T-helper 1 cell treated with Interleukin-12 subunit alpha and Interleukin-12 subunit beta and Interleukin-4 antibody, amounts not matched to agents 30 ng/mL and 1 ng/mL, for 36 hours (primary cell): Measurements from ENCODE around the gene PEX7. TPM values are rescaled to one million over a fixed set of nuclear protein-coding genes. Genes with fewer than 3 reads are reported as not detected.
"Not testable (repeated sequence)": the region's sequence is repeated elsewhere in the genome, so short reads cannot be mapped to it uniquely, and the experiment has no call there.

Source experiments
- intact Hi-C: fragments of 100-400 bp; cut with micrococcal nuclease; formaldehyde crosslinking; loops from one replicate; pipeline ENCODE4 v1.15.1; 2024
- total RNA-seq: library from RNA; stranded (reverse); gene quantifications from 2 replicates; pipeline ENCODE4 v1.2.3, GENCODE V29; 2022

The PEX7 gene
- total RNA-seq, 1 donor from 2014 or later = 3.4 TPM

- intact Hi-C loops = no loop called here
Observed at GRCh38 chr6:136890194-136890839, 67.9 kb downstream of the PEX7 start.

- intact Hi-C loops = no loop called here
Observed at GRCh38 chr6:136890986-136891385, 68.6 kb downstream of the PEX7 start.

- intact Hi-C loops = no loop called here
Observed at GRCh38 chr6:136893187-136893586, 70.8 kb downstream of the PEX7 start.

- intact Hi-C loops = no loop called here
Observed at GRCh38 chr6:136895901-136896300, 73.5 kb downstream of the PEX7 start.

- intact Hi-C loops = no loop called here
Observed at GRCh38 chr6:136897071-136897470, 74.7 kb downstream of the PEX7 start.

- intact Hi-C loops = no loop called here
Observed at GRCh38 chr6:136901212-136901784, 78.9 kb downstream of the PEX7 start.

GRCh38 chr6:136904477-136904876 is 82.1 kb downstream of the PEX7 start:
- intact Hi-C loops = not testable (repeated sequence)

- intact Hi-C loops = no loop called here
Observed at GRCh38 chr6:136914947-136915346, 92.6 kb downstream of the PEX7 start.

- intact Hi-C loops = no loop called here
Observed at GRCh38 chr6:136918706-136919105, 96.3 kb downstream of the PEX7 start.

GRCh38 chr6:136920216-136920615 is 97.8 kb downstream of the PEX7 start:
- intact Hi-C loops = loop anchor here (2.0 to 5.0 kb wide), 3 partner anchors 97 to 577 kb away; partner anchors contain the start of gene PEX7

GRCh38 chr6:136920671-136921380 is 98.4 kb downstream of the PEX7 start:
- intact Hi-C loops = loop anchor here (2.0 to 5.0 kb wide), 3 partner anchors 98 to 576 kb away; partner anchors contain the start of gene PEX7

- intact Hi-C loops = loop anchor here (2.0 to 5.0 kb wide), 3 partner anchors 99 to 576 kb away; partner anchors contain the start of gene PEX7
Observed at GRCh38 chr6:136921381-136921935, 99.1 kb downstream of the PEX7 start.

- intact Hi-C loops = loop anchor here (2.0 to 5.0 kb wide), 3 partner anchors 99 to 575 kb away; partner anchors contain the start of gene PEX7
Observed at GRCh38 chr6:136921936-136922684, 99.7 kb downstream of the PEX7 start, which contains the start of gene SLC35D3. Gene SLC35D3 (plus strand): TSS chr6:136922301. CDS start chr6:136922429, 128 bp downstream.

GRCh38 chr6:136922685-136923006 is 100.3 kb downstream of the PEX7 start:
- intact Hi-C loops = loop anchor here (5.0 kb wide), 2 partner anchors 280 to 575 kb away; no protein-coding TSS in a partner anchor

- intact Hi-C loops = loop anchor here (5.0 kb wide), 2 partner anchors 281 to 574 kb away; no protein-coding TSS in a partner anchor
Observed at GRCh38 chr6:136923116-136923953, 100.9 kb downstream of the PEX7 start.

GRCh38 chr6:136923954-136924673 is 101.7 kb downstream of the PEX7 start:
- intact Hi-C loops = loop anchor here (5.0 kb wide), 2 partner anchors 282 to 573 kb away; no protein-coding TSS in a partner anchor

- intact Hi-C loops = no loop called here
Observed at GRCh38 chr6:136926383-136926782, 104.0 kb downstream of the PEX7 start.

GRCh38 chr6:136927292-136927691 is 104.9 kb downstream of the PEX7 start:
- intact Hi-C loops = no loop called here

- intact Hi-C loops = no loop called here
Observed at GRCh38 chr6:136930528-136930927, 108.1 kb downstream of the PEX7 start.
